22Rv1 (cell line): Measurements from ENCODE around the gene GPX4.

Experiments
- H3K27ac ChIP-seq: fragments of 450-650 bp; 2 replicates; pipeline ENCODE4 v1.5.1; 2017
- CTCF ChIP-seq: fragments of 450-650 bp; IDR thresholded peaks from 2 replicates; pipeline ENCODE4 v1.5.1; 2017; ENCODE audit warnings: mild to moderate bottlenecking
- ZFX ChIP-seq: fragments of 450-650 bp; IDR thresholded peaks from 2 replicates; pipeline ENCODE4 v1.6.1; 2017; ENCODE audit warnings: antibody characterized with exemption, borderline replicate concordance

Gene GPX4

DNA sequence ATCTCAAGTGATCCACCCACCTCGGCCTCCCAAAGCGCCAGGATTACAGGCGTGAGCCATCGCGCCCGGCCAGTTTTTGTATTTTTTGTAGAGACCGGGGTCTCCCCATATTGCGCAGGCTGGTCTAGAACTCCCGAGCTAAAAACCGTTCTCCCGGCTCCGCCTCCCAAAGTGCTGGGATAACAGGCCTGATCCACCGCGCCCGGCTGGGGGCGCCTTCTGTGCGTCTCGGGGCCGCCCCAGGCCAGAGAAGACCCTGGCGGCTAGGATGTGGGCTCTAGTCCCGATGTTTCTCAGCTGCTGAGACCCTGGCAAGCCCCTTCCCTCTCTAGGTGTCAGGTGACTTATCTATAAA is 33.2 kb upstream of the GPX4 start:
- TF ChIP-seq CTCF (no peak; the same call in 1 of the 2 replicates), ZFX (no peak)
- H3K27ac ChIP-seq = no peak overlapping the region

- no peak for TF ChIP-seq CTCF
- no peak for TF ChIP-seq ZFX
- H3K27ac ChIP-seq = no peak overlapping the region
Measured at GRCh38 chr19:1070931-1071791, 32.6 kb upstream of the GPX4 start.

- no peak overlapping the region for H3K27ac ChIP-seq
- TF ChIP-seq CTCF (no peak), ZFX (no peak)
Measured at GRCh38 chr19:1072371-1073015, 31.3 kb upstream of the GPX4 start.

DNA sequence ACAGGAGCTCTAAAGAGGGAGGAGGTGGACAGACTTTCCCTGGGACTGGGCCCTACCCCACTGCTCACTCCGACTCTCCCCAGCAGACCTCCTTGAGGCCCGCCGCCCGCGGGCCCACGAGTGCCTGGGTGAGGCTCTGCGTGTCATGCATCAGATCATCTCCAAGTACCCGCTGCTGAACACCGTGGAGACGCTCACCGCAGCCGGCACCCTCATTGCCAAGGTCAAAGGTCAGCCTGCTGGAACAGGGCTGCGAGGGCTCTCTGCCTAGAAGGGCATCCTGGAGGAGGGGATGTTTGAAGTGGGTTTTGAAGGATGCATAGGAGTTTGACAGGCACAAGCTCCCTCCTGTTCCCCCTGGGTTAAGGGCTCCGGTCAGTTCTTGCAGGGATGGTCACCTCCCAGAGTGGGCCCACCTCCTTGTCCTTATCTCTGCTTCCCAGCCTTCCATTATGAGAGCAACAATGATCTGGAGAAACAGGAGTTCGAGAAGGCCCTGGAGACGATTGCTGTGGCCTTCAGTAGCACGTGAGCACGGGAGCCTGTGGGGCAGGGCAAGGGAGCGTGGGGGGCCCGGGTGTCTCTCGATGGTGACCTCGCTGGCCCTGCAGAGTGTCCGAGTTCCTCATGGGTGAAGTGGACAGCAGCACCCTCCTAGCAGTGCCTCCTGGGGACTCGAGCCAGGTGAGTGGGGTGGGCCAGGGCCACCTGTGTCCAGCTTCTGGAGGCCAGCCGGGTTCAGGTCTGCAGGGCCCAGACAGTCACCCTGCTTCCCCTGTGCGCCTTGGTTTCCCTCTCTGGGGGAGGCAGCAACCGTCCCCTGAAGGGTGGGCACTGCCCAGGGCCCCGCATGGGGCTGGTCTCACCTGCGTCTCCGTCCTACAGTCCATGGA is 30.5 kb upstream of the GPX4 start:
- TF ChIP-seq CTCF (no peak), ZFX (no peak)
- no peak overlapping the region for H3K27ac ChIP-seq

- H3K27ac ChIP-seq = peak overlapping the region; percentile 79
- no peak for TF ChIP-seq ZFX
- no peak for TF ChIP-seq CTCF
Measured at GRCh38 chr19:1073956-1074517, 29.8 kb upstream of the GPX4 start.

GRCh38 chr19:1074544-1075283 is 29.1 kb upstream of the GPX4 start:
- TF ChIP-seq ZFX (no peak), CTCF (no peak)
- H3K27ac ChIP-seq = peak overlapping the region; percentile 79
